Endothelial cell of umbilical vein (primary cell): ENCODE results near the gene GNPTAB. TPM values are rescaled to one million over a fixed set of nuclear protein-coding genes. Genes with fewer than 3 reads are reported as not detected.

Experiments
- BruUV-seq: library from RNA; stranded (reverse); fragments of 400-500 nt; replicated peaks from 2 replicates; lab custom pipeline; 2021; lab: Mats Ljungman, UMichigan
- CTCF ChIA-PET: fragments of 300-600, 350-600 bp; sonication (Branson Sonifier 250); formaldehyde crosslinking; loops from one replicate; lab custom pipeline; 2021; ENCODE audit warnings: antibody characterized with exemption, inconsistent platforms; lab: Charles Lee
- POLR2A ChIA-PET: fragments of 300-600, 350-600 bp; sonication (Branson Sonifier 250); formaldehyde crosslinking; loops from one replicate; lab custom pipeline; 2021; ENCODE audit warnings: antibody characterized with exemption, inconsistent platforms; lab: Charles Lee
- DNase-seq: peaks from one replicate; pipeline ENCODE4 v3.0.0-alpha.2; 2011; ENCODE audit warnings: low read depth, low spot score
- FAIRE-seq: peaks from 2 replicates; lab custom pipeline; 2011; peaks lifted over from hg19 to GRCh38; lab: Jason Lieb, UNC
- H2AFZ ChIP-seq: 2 replicates; pipeline ENCODE4 v1.6.0; 2012; ENCODE audit warnings: low read depth, low read length, control low read depth, inconsistent platforms
- H3K27ac ChIP-seq: 2 replicates; pipeline ENCODE4 v1.5.1; 2011; ENCODE audit warnings: low read depth, mild to moderate bottlenecking, control low read depth, low read length, moderate library complexity; ENCODE audit not compliant: insufficient read depth
- H3K27me3 ChIP-seq, 2 experiments: 2 replicates each; pipeline versions ENCODE4 v1.6.0 to v1.6.1; 2011; ENCODE audit warnings: low read length in 2 of 2, mixed read lengths in 1 of 2; ENCODE audit not compliant: control insufficient read depth in 2 of 2, insufficient read depth in 2 of 2
- H3K36me3 ChIP-seq, 2 experiments: 2 replicates in 1 of 2; 3 replicates in 1 of 2; pipeline ENCODE4 v1.5.1; 2011; ENCODE audit warnings: low read length in 2 of 2, mild to moderate bottlenecking in 1 of 2, moderate library complexity in 1 of 2; ENCODE audit not compliant: control insufficient read depth in 2 of 2, insufficient read depth in 2 of 2; ENCODE audit errors: extremely low read depth in 1 of 2
- H3K4me1 ChIP-seq: 3 replicates; pipeline ENCODE4 v1.5.1; 2011; ENCODE audit warnings: mild to moderate bottlenecking, low read length; ENCODE audit not compliant: control insufficient read depth, insufficient read depth; ENCODE audit errors: extremely low read depth
- H3K4me2 ChIP-seq: 2 replicates; pipeline ENCODE4 v1.6.1; 2011; ENCODE audit warnings: low read length, control low read depth, mixed read lengths; ENCODE audit not compliant: insufficient read depth
- H3K4me3 ChIP-seq, 3 experiments: fragments of 200-600 bp in 1 of 3; sonication (generic), shearing (Covaris generic) in 1 of 3; replicated peaks in 1 of 3; 2 replicates each; pipeline ENCODE4 v1.5.1; 2011 to 2016; ENCODE audit warnings: control low read depth in 3 of 3, low read length in 3 of 3, mild to moderate bottlenecking in 2 of 3, inconsistent platforms in 1 of 3, low read depth in 1 of 3, moderate library complexity in 1 of 3; ENCODE audit not compliant: insufficient read depth in 1 of 3
- H3K79me2 ChIP-seq: 2 replicates; pipeline ENCODE4 v1.6.0; 2012; ENCODE audit warnings: low read length, inconsistent platforms; ENCODE audit not compliant: control insufficient read depth, insufficient read depth
- H3K9ac ChIP-seq: replicated peaks from 2 replicates; pipeline ENCODE3; 2011; ENCODE audit warnings: low read length, control low read depth; ENCODE audit not compliant: insufficient read depth; ENCODE audit errors: extremely low read depth
- H3K9me1 ChIP-seq: replicated peaks from 3 replicates; pipeline ENCODE4 v1.6.0; 2011; ENCODE audit warnings: mild to moderate bottlenecking, low read length; ENCODE audit not compliant: control insufficient read depth, insufficient read depth; ENCODE audit errors: extremely low read depth
- H3K9me3 ChIP-seq: replicated peaks from 2 replicates; pipeline ENCODE4 v1.5.1; 2012; ENCODE audit warnings: low read length, inconsistent platforms; ENCODE audit not compliant: control insufficient read depth, insufficient read depth
- H4K20me1 ChIP-seq: replicated peaks from 2 replicates; pipeline ENCODE3; 2011; ENCODE audit warnings: mild to moderate bottlenecking, low read length; ENCODE audit not compliant: control insufficient read depth, insufficient read depth; ENCODE audit errors: extremely low read depth
- EZH2 ChIP-seq: IDR thresholded peaks from 2 replicates; pipeline ENCODE4 v1.6.1; 2012; ENCODE audit warnings: borderline replicate concordance, low read depth, mild to moderate bottlenecking, moderate library complexity, low read length, inconsistent platforms; ENCODE audit not compliant: severe bottlenecking
- FOS ChIP-seq: IDR thresholded peaks from 2 replicates; pipeline ENCODE4 v1.6.1; 2011; ENCODE audit warnings: mild to moderate bottlenecking, low read length, moderate library complexity, borderline replicate concordance; ENCODE audit not compliant: insufficient read depth
- GATA2 ChIP-seq: IDR thresholded peaks from 2 replicates; pipeline ENCODE4 v1.7.0; 2011; ENCODE audit warnings: low read depth, mild to moderate bottlenecking, moderate library complexity, mixed read lengths, low read length; ENCODE audit not compliant: insufficient read length, insufficient read depth
- JUN ChIP-seq: IDR thresholded peaks from 2 replicates; pipeline ENCODE4 v1.6.1; 2011; ENCODE audit warnings: borderline replicate concordance, low read depth; ENCODE audit not compliant: insufficient read length, insufficient read depth
- MYC ChIP-seq: IDR thresholded peaks from one replicate; pipeline ENCODE4 v1.6.1; 2011; ENCODE audit warnings: mild to moderate bottlenecking, low read depth, low read length
- POLR2A ChIP-seq: IDR thresholded peaks from 2 replicates; pipeline ENCODE4 v1.6.1; 2012; ENCODE audit warnings: low read depth, mild to moderate bottlenecking, control low read depth, low read length
- dilution Hi-C: fragments of 300-500 bp; cut with MboI; formaldehyde crosslinking; loops from one replicate; pipeline ENCODE4 v1.15.0; 2019; ENCODE audit warnings: low sequenced_read_pairs; ENCODE audit not compliant: extremely low pct_ligation_motif_present
- intact Hi-C: fragments of 100-400 bp; cut with micrococcal nuclease; formaldehyde crosslinking; loops from one replicate; pipeline ENCODE4 v1.10.0; 2022
- polyA plus RNA-seq, 4 experiments: library from polyadenylated mRNA; depleted of rRNA in 3 of 4; stranded (reverse) in 3 of 4; unstranded in 1 of 4; fragments of >200 nt; gene quantifications; 2 replicates each; pipeline versions ENCODE4 v1.2.1 to v1.2.3, GENCODE V29; 2011 to 2012; ENCODE audit warnings: missing spikeins in 1 of 4
- total RNA-seq: library from RNA; stranded (reverse); gene quantifications from 2 replicates; pipeline ENCODE4 v1.2.3, GENCODE V29; 2021

The GNPTAB gene
- total and polyA plus RNA-seq, 2 donors (not counting 3 experiments of a cell fraction or from before 2014, with no cell fraction given) = 15.6 to 39.5 TPM

DNA sequence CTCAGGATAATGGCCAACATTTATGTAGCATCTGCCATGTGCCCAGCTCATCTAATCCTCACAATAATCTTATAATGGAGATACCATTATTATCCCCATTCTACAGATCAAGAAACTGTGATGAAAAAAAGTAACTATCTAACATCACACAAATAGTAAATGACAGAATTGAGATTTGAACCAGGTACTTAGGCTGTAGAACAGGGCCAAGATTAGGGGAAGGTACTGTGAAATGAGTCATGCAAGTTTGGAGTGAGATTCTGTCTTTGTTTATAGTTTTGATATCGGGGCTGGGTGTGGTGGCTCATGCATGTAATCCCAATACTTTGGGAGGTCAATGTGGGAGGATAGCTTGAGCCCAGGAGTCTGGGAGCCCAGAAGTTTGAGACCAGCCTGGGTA, 1.3 kb upstream of the GNPTAB start:
- ChIA-PET POLR2A (no interaction called here), CTCF (interaction anchor here (1.3 to 6.7 kb wide), 7 partner anchors 9 to 417 kb away, joined by 4 to 121 read pairs (median 11); no protein-coding TSS in a partner anchor)
- TF ChIP-seq EZH2 (no peak), MYC (no peak), JUN (no peak), FOS (no peak)
- no peaks in the 10 kb centered on the region for H3K9me3 ChIP-seq
- no peak overlapping the region for H3K27ac ChIP-seq
- no peak for FAIRE-seq
- no peaks in the 10 kb centered on the region for H3K79me2 ChIP-seq
- H3K4me3 ChIP-seq = no peak overlapping the region
- peaks cover 4% of the 10 kb centered on the region for H3K4me1 ChIP-seq
- H3K9ac ChIP-seq = no peak overlapping the region
- BruUV-seq = no TSS peak
- H4K20me1 ChIP-seq = no peaks in the 10 kb centered on the region
- intact Hi-C loops = loop anchor here (5.0 kb wide), 1 partner anchor 40 kb away; no protein-coding TSS in a partner anchor
- no peak for DNase-seq
- dilution Hi-C loops = no loop called here
- no peak overlapping the region for H2AFZ ChIP-seq
- no peaks in the 10 kb centered on the region for H3K36me3 ChIP-seq
- no peaks in the 10 kb centered on the region for H3K27me3 ChIP-seq
- no peak overlapping the region for H3K4me2 ChIP-seq
- H3K9me1 ChIP-seq = no peaks in the 10 kb centered on the region

GRCh38 chr12:101829639-101830366, 956 bp downstream of the GNPTAB start:
- dilution Hi-C loops (no loop called here), intact Hi-C loops (loop anchor here (1.0 to 5.0 kb wide), 3 partner anchors 38 to 415 kb away; no protein-coding TSS in a partner anchor)
- CTCF ChIA-PET = interaction anchor here (0.7 to 6.7 kb wide), 17 partner anchors 9 to 415 kb away, joined by 3 to 121 read pairs (median 11); no protein-coding TSS in a partner anchor
- FAIRE-seq (no peak), DNase-seq (peak; percentile 37)
- TF ChIP-seq MYC = no peak
- no peak for TF ChIP-seq POLR2A
- no peak for TF ChIP-seq GATA2
- TF ChIP-seq FOS = no peak
- Histone ChIP-seq H4K20me1 (no peaks in the 10 kb centered on the region), H3K4me1 (peaks cover 4% of the 10 kb centered on the region), H3K36me3 (no peaks in the 10 kb centered on the region), H3K9me3 (no peaks in the 10 kb centered on the region), H3K79me2 (no peaks in the 10 kb centered on the region), H2AFZ (peak overlapping the region; percentile 53), H3K4me3 (peak overlapping the region; percentile 25 to 68 (median 58)), H3K4me2 (peak overlapping the region; percentile 71), H3K27ac (no peak overlapping the region), H3K9me1 (no peaks in the 10 kb centered on the region), H3K27me3 (no peaks in the 10 kb centered on the region), H3K9ac (peak overlapping the region; percentile 52)
- POLR2A ChIA-PET = interaction anchor here (0.6 kb wide), 1 partner anchor 47 kb away, joined by 3 read pairs; no protein-coding TSS in a partner anchor
- BruUV-seq = TSS peak; percentile 35
